Osteocyte (in vitro differentiated cells): Measurements from ENCODE around the gene ITGA3. TPM values are rescaled to one million over a fixed set of nuclear protein-coding genes. Genes with fewer than 3 reads are reported as not detected.

Source experiments
- DNase-seq: peaks from one replicate; pipeline ENCODE4 v3.0.0; 2021; ENCODE audit warnings: mixed read lengths; ENCODE audit not compliant: unreplicated experiment; ENCODE audit errors: extremely low spot score
- H3K27ac Mint-ChIP-seq: one replicate; pipeline ENCODE4 v1.8.0; 2021; ENCODE audit warnings: mild to moderate bottlenecking, mixed read lengths; ENCODE audit not compliant: unreplicated experiment
- H3K27me3 Mint-ChIP-seq: one replicate; pipeline ENCODE4 v1.8.0; 2021; ENCODE audit warnings: mixed read lengths; ENCODE audit not compliant: unreplicated experiment
- H3K36me3 Mint-ChIP-seq: one replicate; pipeline ENCODE4 v1.8.0; 2021; ENCODE audit warnings: mixed read lengths; ENCODE audit not compliant: unreplicated experiment
- H3K4me1 Mint-ChIP-seq: one replicate; pipeline ENCODE4 v1.8.0; 2021; ENCODE audit warnings: mixed read lengths; ENCODE audit not compliant: unreplicated experiment
- H3K4me3 Mint-ChIP-seq: one replicate; pipeline ENCODE4 v1.8.0; 2021; ENCODE audit warnings: mild to moderate bottlenecking, moderate library complexity, mixed read lengths; ENCODE audit not compliant: unreplicated experiment
- H3K9me3 Mint-ChIP-seq: one replicate; pipeline ENCODE4 v1.8.0; 2021; ENCODE audit warnings: mixed read lengths; ENCODE audit not compliant: unreplicated experiment
- total RNA-seq: library from RNA; stranded (reverse); gene quantifications from 2 replicates; pipeline ENCODE4 v1.2.1, GENCODE V29; 2021
- TF ChIP-seq, protein P1 (sequence below): fragments of 200-600 bp; sonication (generic); IDR thresholded peaks from 2 replicates; pipeline ENCODE4 v1.5.0; 2021; ENCODE audit warnings: antibody characterized with exemption, mild to moderate bottlenecking, moderate library complexity

Gene ITGA3
- total RNA-seq, 1 donor from 2014 or later, result 201 TPM

DNA sequence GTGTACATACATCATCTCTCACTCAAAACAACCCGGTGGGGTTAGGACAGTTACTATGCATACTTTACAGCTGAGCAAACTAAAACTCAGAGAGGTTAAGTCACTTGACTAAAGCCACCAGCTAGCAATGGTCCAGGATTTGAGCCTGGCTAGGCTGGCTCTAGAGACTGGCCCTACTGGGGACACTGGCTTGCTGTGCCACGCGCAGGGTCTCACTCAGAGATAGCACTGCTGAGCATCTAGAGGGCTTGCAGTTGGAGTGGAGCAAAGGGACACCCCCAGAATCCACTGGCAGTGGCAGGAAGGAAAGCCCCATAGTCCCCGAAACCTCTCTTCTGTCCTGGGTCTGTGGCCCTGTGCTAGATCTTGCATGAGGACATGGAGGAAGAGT is 62.9 kb downstream of the ITGA3 start:
- H3K4me3 Mint-ChIP-seq, result no peak overlapping the region
- no peak for DNase-seq
- peaks cover 14% of the 10 kb centered on the region for H3K4me1 Mint-ChIP-seq
- TF ChIP-seq, protein P1, sequence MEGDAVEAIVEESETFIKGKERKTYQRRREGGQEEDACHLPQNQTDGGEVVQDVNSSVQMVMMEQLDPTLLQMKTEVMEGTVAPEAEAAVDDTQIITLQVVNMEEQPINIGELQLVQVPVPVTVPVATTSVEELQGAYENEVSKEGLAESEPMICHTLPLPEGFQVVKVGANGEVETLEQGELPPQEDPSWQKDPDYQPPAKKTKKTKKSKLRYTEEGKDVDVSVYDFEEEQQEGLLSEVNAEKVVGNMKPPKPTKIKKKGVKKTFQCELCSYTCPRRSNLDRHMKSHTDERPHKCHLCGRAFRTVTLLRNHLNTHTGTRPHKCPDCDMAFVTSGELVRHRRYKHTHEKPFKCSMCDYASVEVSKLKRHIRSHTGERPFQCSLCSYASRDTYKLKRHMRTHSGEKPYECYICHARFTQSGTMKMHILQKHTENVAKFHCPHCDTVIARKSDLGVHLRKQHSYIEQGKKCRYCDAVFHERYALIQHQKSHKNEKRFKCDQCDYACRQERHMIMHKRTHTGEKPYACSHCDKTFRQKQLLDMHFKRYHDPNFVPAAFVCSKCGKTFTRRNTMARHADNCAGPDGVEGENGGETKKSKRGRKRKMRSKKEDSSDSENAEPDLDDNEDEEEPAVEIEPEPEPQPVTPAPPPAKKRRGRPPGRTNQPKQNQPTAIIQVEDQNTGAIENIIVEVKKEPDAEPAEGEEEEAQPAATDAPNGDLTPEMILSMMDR, result no peak
- H3K27ac Mint-ChIP-seq, result no peak overlapping the region
- no peaks in the 10 kb centered on the region for H3K9me3 Mint-ChIP-seq
- no peaks in the 10 kb centered on the region for H3K27me3 Mint-ChIP-seq
- peaks cover 9% of the 10 kb centered on the region for H3K36me3 Mint-ChIP-seq

DNA sequence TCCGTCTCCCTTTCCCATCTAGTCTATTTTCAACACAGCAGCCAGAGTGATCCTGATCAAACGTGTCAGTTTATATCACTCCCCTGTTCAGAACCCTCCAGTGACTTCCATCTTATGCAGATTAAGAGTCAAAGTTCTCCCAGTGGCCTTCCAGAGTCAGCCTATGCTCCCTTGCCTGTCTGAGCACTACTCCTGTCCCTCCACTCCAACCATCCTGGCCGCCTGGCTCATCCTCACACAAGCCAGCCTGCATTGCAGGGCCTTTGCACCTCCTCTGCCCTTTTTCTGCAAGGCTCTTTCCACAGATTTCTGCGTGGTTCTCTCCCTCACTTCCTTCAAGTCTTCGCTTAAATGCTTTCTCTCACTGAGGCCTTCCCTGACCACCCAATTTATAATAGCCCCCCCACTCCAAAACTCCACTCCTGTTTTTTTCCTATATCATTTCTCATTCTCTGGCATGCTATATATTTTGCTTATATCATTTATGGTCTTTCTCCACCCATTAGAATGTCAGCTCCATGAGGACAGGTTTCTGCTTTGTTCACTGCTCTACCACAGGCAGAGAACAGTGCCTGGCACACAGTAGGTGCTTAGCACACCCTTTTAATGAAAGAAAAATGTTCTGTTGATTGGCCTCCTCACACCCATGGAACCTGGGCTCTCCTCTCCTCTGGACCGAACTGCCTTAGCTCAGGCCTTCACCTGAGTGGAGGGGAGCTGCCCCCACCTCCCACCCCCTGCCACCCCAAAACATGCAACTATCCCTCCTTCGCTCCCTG is 64.8 kb downstream of the ITGA3 start:
- peaks cover 9% of the 10 kb centered on the region for H3K36me3 Mint-ChIP-seq
- no peak overlapping the region for H3K27ac Mint-ChIP-seq
- peaks cover 14% of the 10 kb centered on the region for H3K4me1 Mint-ChIP-seq
- TF ChIP-seq, protein P1, result no peak
- H3K4me3 Mint-ChIP-seq, result no peak overlapping the region
- H3K27me3 Mint-ChIP-seq, result no peaks in the 10 kb centered on the region
- no peak for DNase-seq
- H3K9me3 Mint-ChIP-seq, result no peaks in the 10 kb centered on the region

DNA sequence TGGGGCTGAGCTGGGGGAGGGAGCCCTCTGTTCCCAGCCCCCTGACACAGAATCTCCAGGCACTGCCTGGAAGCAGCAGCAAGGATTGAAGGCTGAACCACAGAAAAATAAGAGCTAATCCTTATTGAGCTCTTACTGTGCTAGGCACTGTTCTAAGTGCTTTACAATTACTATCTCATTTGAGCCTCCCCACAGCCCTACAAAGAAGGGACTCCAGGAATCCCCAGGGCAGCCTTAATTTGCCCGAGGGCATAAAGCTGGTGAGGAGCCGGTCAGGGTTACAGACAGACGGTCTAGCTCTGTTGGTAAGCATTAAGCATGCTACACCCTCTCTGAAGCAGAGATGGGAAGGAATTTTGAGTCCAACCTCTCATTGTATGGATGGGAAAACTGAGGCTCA is 67.0 kb downstream of the ITGA3 start:
- Mint-ChIP-seq H3K9me3 (no peaks in the 10 kb centered on the region), H3K27ac (no peak overlapping the region), H3K4me3 (no peak overlapping the region), H3K27me3 (no peaks in the 10 kb centered on the region), H3K4me1 (peaks cover 23% of the 10 kb centered on the region), H3K36me3 (peaks cover 9% of the 10 kb centered on the region)
- TF ChIP-seq, protein P1, result no peak
- no peak for DNase-seq

DNA sequence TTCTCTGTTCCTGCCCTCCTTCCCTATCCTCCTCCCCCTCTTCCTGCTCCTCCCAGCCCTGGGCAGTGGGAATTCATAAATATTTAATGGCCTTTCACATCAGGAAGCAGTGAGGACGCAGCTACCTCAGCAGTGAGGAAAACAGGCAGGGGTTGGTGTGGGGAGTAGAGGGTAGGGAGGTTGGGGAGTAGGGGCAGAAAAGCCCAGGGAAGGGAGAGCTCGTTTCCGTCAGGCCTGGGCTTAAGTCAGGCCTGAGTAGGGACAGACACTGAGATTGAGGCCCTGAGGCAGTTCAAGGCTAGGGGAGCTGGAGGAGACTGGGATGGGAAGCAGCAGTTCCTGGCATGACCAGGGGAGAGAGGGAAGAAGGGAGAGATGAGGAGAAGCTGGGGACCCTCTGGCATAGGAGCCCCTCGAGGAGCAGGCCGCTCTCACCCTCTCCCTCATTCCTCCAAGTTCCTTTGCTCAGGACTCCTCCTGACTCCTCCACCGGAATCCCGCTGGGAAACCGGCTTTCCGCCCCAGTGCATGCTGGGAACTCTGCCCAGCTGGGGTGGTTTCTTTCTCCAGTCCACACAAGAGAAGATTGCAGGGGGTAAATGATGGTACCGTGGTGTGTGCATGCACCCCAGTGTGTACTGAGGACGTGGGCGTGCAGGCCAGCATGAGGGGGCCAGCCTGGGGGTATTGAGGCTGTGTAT is 67.9 kb downstream of the ITGA3 start:
- H3K36me3 Mint-ChIP-seq, result peaks cover 9% of the 10 kb centered on the region
- H3K27ac Mint-ChIP-seq, result peak overlapping the region; percentile 86
- H3K9me3 Mint-ChIP-seq, result no peaks in the 10 kb centered on the region
- TF ChIP-seq, protein P1, result no peak
- H3K27me3 Mint-ChIP-seq, result no peaks in the 10 kb centered on the region
- DNase-seq, result no peak
- H3K4me3 Mint-ChIP-seq, result no peak overlapping the region
- peaks cover 29% of the 10 kb centered on the region for H3K4me1 Mint-ChIP-seq

DNA sequence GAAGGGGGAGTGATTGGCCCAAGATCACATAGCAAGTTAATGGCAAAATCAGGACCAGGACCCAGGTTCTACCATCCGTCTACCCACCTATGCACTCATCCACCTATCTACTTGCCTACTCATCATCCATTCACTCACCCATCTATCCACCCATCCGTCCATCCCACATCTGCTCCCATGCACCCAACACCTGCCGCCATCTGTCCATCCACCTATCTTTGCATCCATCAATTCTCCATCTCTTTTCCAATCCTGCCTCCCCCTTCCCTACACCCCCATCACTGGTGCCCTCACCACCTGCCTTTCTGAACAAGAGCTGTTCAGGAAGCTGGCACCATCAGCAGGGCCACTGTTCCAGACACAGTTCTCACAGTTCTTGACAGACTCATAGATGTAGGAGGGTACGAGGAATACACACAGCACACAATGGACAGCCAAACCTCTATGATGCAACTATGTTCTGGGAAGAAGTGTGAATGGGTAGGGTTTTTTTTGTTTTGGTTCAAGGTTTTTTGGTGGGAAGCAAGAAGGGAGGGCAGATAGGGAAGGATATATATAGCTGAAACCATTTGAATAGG is 69.6 kb downstream of the ITGA3 start:
- no peak for DNase-seq
- TF ChIP-seq, protein P1, result no peak
- Mint-ChIP-seq H3K9me3 (no peaks in the 10 kb centered on the region), H3K36me3 (peaks cover 4% of the 10 kb centered on the region), H3K4me3 (no peak overlapping the region), H3K27ac (no peak overlapping the region), H3K27me3 (no peaks in the 10 kb centered on the region), H3K4me1 (peaks cover 31% of the 10 kb centered on the region)
